Measurements from ENCODE around the gene CKMT1A.
"Not testable (repeated sequence)": the region's sequence is repeated elsewhere in the genome, so short reads cannot be mapped to it uniquely, and the experiment has no call there.

- TF ChIP-seq CTCF, EZH2phosphoT487, EZH2 (IDR thresholded peaks at IDR 0.05): not testable (repeated sequence)
These were observed 30.3 kb upstream of the CKMT1A start for GRCh38 chr15:43663333-43663732.

Measured in neural progenitor cell (in vitro differentiated cells).